GM10847 (cell line): ENCODE measurements around the gene UXS1.

Experiments used
- POLR2A ChIP-seq: IDR thresholded peaks from 2 replicates; pipeline ENCODE4 v1.6.1; 2011; ENCODE audit not compliant: insufficient read length; ENCODE audit errors: extremely low read depth

Gene UXS1

GRCh38 chr2:106097038-106098000, 96.8 kb downstream of the UXS1 start:
- TF ChIP-seq POLR2A, result no peak

- TF ChIP-seq POLR2A, result no peak
Observed at GRCh38 chr2:106096299-106097037, 97.6 kb downstream of the UXS1 start.

- no peak for TF ChIP-seq POLR2A
Observed at GRCh38 chr2:106095478-106096298, 98.4 kb downstream of the UXS1 start.

GRCh38 chr2:106094131-106094841, 99.8 kb downstream of the UXS1 start:
- no peak for TF ChIP-seq POLR2A

GRCh38 chr2:106090916-106091618, 103.0 kb downstream of the UXS1 start:
- TF ChIP-seq POLR2A, result no peak

GRCh38 chr2:106089611-106090010, 104.5 kb downstream of the UXS1 start:
- TF ChIP-seq POLR2A, result no peak

- no peak for TF ChIP-seq POLR2A
Observed at GRCh38 chr2:106085181-106085940, 108.7 kb downstream of the UXS1 start.

- no peak for TF ChIP-seq POLR2A
Observed at GRCh38 chr2:106080959-106081358, 113.1 kb downstream of the UXS1 start.

GRCh38 chr2:106078096-106078495, 116.0 kb downstream of the UXS1 start:
- TF ChIP-seq POLR2A, result no peak

GRCh38 chr2:106076941-106077340, 117.2 kb downstream of the UXS1 start:
- TF ChIP-seq POLR2A, result no peak

- no peak for TF ChIP-seq POLR2A
Observed at GRCh38 chr2:106075048-106075447, 119.1 kb downstream of the UXS1 start.

GRCh38 chr2:106073678-106074406, 120.3 kb downstream of the UXS1 start:
- no peak for TF ChIP-seq POLR2A

GRCh38 chr2:106070181-106070580, 123.9 kb downstream of the UXS1 start:
- TF ChIP-seq POLR2A, result no peak
